T47D (cell line): ENCODE data around the gene CDK9.
A peak's percentile ranks its signal among the peaks of the same experiment; 100 is the strongest.

Source experiments
- DNase-seq, 2 experiments: peaks; one replicate each; pipeline versions ENCODE4 v3.0.0 to v3.0.0-alpha.2; 2011 to 2012; ENCODE audit warnings: low read depth in 1 of 2, low spot score in 1 of 2
- JUND ChIP-seq: IDR thresholded peaks from 2 replicates; pipeline ENCODE4 v1.6.1; 2012; ENCODE audit warnings: low read depth
- in situ Hi-C: cut with HindIII; loops from 2 replicates; pipeline ENCODE4 v1.10.0; 2016; ENCODE audit warnings: low sequenced_read_pairs, low pct_unique_long_range_greater_than_20kb

The CDK9 gene

GRCh38 chr9:127785933-127786772 lies at the start of gene CDK9:
CDK9 (plus strand) TSS chr9:127786034; CDS start chr9:127786149, 115 bp downstream.
- DNase-seq = peak; percentile 93 to 94
- in situ Hi-C loops = no loop called here
- TF ChIP-seq JUND = no peak

- no peak for DNase-seq
- in situ Hi-C loops = no loop called here
- TF ChIP-seq JUND = no peak
Measured at GRCh38 chr9:127738666-127739065, 47.2 kb upstream of the CDK9 start.

- no peak for TF ChIP-seq JUND
- DNase-seq = no peak
- in situ Hi-C loops = no loop called here
Measured at GRCh38 chr9:127739614-127740330, 46.1 kb upstream of the CDK9 start.

GRCh38 chr9:127741831-127742434 lies 43.9 kb upstream of the CDK9 start:
- no peak for DNase-seq
- in situ Hi-C loops = no loop called here
- TF ChIP-seq JUND = no peak

GRCh38 chr9:127742435-127743088 lies 43.3 kb upstream of the CDK9 start:
- no peak for TF ChIP-seq JUND
- no peak for DNase-seq
- in situ Hi-C loops = no loop called here

DNA sequence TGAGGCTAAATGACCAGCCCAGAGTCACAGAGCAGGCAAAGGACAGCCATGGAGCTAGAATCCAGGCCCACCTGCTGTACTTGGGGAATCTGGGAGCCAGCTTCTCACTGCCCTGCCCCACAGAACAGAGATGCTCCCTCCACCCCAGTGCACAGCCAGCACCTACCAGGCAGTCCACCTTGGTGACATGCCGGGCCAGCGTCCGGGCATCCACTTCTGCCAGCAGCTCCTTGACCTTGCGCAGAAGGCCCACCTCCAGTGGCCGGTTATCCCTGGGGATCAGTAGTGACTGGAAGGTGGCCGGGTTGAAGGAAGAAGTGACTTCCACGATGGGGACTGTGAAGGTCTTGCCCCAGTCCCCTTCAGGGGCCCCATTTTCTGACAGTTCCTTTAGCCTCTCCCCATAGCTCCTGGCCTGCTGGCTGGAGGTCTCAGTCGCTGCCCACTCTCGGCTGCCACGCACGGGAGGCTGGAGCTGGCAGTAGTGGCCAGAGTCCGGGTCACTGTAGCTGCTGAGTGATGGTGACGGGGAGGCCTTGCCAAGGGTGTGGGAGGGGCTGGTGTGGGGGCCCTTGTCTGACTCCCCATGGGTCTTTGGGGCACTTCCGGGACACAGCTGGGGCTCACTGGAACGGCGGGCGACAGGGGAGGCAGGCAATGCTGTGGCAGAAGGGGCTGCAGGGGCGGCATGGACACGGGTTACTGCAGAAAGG lies 41.3 kb upstream of the CDK9 start:
- in situ Hi-C loops = no loop called here

DNA sequence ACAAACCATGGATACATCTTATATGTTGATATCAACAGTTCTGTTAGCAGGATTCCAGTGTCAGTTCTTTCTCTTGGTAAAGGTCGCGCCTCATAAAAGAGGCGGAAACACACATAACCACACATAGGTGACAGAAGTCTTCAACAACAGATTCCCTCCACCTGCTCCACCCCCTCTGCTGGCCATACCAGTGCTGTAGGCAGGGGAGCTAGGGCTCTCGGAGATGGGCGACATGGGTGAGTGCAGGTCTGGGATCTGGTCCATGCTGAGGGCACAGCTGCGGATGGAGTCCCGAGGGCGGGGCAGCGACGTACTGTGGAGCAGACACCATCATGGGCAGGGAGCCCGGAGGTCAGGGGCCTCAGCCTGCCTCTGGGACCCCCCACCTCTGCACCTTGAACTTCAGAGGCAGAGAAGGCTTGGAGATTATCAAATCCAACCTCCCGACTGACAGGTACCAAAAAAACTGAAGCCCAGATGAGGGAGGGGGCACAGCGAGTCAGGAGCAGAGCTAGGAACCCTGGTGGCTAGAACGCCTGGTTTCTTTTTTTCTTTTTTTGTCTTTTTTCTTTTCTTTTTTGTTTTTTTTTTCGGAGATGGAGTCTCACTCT lies 38.8 kb upstream of the CDK9 start:
- in situ Hi-C loops = no loop called here
- TF ChIP-seq JUND = no peak
- DNase-seq = no peak

More for the DNA sequence above, 41.3 kb upstream of the CDK9 start:
- no peak for TF ChIP-seq JUND
- no peak for DNase-seq

DNA sequence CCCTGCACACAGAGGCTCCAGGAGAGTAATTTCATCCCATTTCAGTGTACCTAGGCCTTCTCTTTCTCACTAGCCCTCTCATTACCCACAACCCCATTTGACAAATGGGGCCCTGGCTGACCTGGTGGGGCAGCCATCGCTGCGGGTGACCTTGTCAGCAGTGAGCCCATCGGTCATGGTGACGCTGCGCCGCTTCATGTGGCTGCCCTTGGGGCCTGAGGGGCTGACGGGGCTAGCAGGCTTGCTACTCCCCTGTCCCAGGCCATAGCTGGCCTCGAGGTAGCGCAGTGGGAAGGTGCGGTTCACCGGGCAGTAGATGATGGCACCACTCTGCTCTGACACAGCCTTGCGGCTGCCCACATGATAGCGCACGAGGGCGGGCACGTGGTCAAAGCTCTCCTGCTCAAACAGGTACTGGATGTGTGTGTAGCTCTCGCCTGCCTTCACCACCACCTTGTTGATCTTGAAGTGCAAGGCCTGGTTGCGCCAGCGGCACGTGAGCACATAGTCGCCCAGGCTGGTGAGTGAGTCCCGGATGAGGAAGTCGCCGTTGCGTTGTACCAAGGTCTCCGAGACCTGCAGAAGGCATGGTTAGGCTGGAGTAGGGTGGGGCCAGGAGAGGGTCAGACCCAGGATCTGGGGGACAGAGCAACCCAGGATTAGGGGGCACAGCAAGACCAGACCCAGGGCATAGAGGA lies 36.6 kb upstream of the CDK9 start:
- DNase-seq = no peak
- in situ Hi-C loops = no loop called here
- no peak for TF ChIP-seq JUND

DNA sequence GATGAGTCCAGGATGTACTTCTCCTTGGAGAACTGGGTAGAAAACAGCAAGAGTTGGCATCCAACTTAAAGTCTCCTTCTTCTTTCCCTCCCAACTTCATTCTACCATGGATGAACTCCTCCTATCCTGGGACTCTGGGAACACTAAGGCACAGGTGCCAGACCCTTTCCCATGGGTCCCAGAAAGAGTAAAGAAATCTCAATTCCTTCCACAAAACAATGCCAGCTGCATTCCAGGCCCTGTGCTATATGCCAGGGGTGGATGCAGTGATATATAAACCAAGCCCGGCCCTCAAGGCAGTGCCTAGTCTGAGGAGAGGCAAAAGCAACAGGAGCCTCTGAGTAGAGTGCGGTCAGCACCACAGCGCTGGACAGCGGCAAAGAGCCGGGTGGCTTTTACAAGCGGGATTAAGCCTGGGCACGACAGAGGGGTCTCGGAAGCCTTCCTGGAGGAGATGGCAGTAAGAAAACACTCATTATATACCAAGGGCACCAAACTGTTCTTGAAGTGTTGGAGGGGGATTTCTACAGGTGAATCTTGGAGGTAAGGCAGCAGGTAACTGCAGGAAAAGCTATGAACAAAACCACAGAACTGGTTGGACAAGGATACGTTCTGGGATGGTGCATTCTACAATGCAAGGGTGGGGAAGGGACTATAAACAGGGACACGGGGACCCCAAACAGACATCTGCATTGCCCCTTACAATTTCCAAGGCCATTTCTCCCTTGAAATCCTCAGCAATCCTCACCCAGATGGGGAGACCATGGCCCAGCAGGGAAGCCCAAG lies 34.4 kb upstream of the CDK9 start:
- DNase-seq = peak; percentile 67 to 87
- in situ Hi-C loops = no loop called here
- no peak for TF ChIP-seq JUND

- no peak for DNase-seq
- in situ Hi-C loops = no loop called here
- no peak for TF ChIP-seq JUND
Measured at GRCh38 chr9:127753148-127753547, 32.7 kb upstream of the CDK9 start.
